GM19035 (cell line): Measurements from ENCODE around the gene NEK7.
"Not testable (repeated sequence)": the region's sequence is repeated elsewhere in the genome, so short reads cannot be mapped to it uniquely, and the experiment has no call there.

Experiments
- ATAC-seq: cut with Tn5 transposase; IDR thresholded peaks from one replicate; pipeline ENCODE4 v1.9.1; 2021; ENCODE audit not compliant: unreplicated experiment

NEK7 gene

DNA sequence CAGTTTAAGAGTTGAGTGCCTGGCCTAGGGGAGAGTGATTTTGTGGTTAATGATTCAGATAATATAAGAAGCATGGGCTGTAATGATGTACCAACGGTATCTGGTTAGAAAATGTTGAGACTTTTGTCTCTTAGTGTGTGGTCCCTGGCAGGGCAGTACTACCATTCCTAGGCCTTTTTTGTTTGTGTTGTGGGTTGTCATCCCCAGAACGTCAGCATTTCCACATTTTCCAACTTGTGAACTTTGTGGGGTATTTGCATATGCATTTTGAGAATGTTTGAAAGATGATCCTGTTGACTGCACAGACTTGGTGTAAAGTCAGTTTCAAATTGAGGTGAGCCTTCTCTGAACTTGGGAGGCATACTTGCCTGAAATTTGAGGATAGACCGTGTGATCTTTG is 11.4 kb downstream of the NEK7 start:
- no peak for ATAC-seq

DNA sequence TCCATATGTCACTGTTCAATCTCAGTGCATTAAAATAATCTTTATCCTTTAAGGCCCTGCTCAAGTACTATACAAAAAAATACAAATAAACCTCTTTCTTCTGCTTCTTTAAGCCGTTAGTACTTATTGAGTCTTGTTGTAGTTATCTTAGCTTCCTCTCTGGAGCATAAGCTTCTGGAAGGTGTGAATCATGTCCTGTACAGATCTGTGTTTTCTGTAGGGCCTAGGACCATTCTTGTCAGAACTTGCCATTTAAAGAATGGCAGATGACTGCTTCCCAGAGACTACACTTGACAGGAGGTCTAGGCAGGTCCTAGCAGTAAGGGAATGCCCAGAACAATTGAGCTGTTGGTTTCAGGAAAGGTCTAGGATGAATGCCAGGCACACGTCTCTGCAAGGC is 12.9 kb downstream of the NEK7 start:
- no peak for ATAC-seq

DNA sequence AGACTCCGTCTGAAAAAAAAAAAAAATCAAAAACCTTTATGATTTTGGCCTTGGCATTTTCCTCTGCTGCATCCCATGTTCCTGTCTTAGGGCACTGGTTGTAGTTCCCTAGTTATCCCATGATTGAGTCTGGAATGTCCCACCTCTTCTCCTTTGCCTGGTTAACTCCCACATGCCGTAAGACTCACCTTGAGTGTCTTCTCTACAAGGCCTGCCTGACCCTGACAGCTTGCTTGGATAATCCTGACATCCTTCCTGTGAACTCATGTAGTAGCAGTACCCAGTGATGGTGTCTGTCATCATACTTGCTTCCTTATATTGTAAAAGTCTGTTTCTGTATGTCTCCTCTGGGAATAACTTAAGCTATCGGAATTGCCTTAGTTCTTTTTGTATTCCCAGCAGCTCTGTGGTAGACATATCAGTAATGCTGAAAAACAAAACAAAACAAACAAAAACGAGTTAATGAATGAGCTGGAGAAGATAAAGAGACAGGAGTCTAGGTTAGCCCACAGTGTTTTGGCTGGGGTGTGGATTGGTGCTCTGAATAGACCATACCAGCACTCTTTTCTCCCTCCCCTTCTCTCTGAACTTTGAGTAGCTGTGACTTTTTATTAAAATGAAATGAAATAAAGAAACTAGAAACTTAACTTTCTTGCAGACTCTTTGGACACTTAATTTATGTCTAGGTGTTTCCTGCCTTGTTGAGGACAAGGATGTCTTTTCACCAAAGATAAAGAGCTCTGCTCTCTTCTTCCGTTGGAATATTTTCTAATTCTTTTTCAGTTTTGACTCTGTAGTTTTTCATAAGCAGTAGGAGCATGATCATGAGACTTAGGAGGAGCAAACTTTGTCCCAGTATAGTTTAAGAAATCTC is 15.1 kb downstream of the NEK7 start:
- no peak for ATAC-seq

DNA sequence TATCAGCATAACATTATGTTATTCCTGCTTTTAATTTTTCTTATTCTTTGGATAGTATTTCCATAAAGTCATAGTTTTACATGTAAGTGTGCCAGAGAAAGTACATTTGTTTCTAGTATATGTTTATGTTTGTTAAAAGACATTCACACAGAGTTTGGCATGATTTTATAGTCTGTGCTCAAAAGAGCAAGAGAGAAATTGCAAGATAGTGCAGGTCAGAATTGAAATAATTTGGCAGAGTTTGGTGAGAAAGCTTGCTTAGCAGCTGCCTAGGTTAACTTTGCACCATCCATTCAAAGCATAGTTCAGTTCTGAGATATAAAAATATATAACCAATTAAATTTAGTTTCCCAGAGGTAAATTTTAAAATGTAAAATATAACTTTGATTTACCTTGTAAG is 17.0 kb downstream of the NEK7 start:
- ATAC-seq, result no peak

DNA sequence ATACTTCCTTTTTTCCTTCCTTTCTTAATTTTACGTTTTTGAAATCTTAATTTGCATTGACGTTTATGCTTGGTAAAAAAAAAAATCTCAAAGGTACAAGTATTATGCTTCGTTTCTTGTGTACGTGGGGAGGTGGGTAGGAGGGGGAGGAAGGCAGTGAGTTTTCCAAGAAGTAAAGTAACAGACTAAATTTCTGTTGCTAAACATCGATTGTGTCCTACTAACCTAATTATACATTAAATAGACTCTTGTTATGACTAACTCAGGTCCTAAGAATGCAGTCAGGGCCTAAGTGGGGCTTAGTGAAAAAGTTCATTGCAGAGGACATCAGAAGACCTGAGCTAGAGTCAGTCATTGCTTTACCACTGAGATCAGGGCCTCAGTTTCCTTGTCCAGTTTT is 17.5 kb downstream of the NEK7 start:
- ATAC-seq, result peak; percentile 53

DNA sequence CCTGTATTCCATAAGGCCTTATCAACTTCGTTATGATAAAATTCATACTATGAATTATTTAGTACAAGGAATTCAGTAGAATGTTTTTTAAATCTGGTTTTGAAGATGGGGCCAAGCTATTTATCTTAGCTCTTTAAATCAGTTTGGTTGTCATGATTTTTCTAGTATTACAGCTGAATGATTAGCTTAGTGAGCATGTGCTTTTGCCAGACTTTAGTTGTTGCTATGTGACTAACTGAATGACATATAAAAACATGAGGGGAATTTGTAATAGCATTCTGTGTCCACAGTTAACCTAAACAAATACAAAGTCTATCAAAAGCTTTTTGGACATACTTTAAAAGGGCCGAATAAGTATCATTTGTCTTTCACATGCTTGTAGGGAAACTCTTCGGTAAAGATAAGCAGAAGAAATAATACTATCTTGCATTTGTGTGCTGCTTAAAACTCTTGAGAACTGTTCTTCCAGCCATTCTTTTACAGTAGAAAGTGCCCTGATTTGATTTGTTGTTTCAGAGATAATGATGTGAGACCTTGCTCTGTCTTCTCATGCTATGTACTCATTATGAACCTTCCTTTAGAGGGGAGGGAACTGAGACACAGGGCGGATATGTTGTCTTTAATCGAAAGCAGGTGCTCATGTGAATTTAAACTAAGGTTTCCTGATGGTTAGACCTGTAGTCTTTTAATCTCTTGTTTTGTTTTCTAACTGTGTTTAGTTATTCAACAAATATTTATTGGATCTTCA is 18.8 kb downstream of the NEK7 start:
- ATAC-seq, result peak; percentile 54

DNA sequence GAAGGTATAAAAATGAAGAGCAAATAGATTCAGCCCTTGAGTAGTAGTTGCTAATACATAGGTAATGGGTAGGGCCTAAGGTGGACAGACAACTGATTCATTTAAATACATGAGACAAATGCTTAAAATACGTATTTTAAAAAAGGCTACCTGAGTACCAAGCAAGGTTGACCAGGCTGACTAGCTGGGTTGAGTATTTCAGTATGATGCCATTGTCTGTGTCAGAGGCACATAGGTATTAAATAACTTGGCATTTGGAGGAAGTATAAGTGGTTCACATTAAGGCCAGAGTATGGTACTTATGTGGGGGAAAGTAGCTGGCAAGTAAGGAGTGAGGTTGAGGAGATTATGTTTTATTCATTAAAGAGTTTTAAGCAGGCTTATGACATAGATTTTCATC is 19.4 kb downstream of the NEK7 start:
- peak; percentile 1 for ATAC-seq

- no peak for ATAC-seq
These were observed 20.7 kb downstream of the NEK7 start for GRCh38 chr1:198177546-198177945.

DNA sequence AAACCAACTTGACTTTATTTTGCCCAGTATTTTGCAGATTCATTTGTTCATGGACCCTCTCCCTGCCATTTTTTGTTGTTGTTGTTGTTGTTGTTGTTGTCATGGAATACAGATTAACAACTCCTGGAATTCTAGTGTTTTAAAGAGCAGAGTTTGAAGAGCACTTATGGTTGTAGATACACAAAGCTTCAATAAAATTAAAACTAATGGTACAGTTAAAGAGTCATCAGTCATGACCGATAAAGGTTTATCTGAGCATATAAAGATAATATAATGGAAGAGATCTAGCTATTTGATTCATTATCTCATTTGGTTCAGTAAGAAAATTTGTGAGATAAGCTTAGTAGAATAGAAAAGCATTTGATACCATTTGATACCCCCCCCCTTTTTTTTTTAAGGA is 21.8 kb downstream of the NEK7 start:
- no peak for ATAC-seq

DNA sequence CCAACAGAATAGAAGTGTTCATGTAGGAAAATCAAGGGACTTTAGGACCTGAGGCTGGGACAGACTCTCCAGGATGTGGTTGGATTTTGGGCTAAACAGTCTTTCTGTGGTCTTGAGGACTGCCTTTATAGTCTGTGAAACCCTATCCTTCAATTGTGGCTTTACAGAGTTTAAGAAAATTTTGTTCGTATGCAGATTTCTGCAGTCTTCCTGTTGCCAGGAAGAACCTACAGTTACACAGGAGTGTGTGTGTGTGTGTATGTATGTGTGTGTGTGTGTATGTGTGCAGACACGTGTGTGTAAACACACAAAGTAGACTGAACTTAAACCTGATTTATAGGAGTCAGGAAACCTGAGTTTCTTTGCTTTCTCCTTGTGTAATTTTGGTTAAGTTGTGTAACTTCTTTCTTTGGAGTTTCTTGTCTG is 22.8 kb downstream of the NEK7 start:
- no peak for ATAC-seq

GRCh38 chr1:198183605-198184004 is 26.8 kb downstream of the NEK7 start:
- no peak for ATAC-seq

DNA sequence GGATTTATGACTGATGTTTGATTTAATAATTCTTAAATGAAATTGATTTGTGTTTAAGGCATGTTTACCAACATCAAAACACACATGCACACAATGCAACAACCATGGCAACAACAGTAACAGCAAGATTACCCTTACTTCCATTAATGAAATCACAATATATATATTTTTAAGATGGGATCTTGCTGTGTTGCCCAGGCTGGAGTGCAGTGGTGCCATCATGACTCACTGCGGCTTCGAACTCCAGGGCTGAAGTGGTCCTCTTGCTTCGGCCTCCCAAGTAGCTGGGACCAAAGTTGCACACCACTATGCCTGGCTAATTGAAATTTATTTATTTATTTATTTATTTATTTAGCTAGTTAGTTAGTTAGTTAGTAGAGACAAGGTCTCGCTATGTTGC is 27.7 kb downstream of the NEK7 start:
- no peak for ATAC-seq

DNA sequence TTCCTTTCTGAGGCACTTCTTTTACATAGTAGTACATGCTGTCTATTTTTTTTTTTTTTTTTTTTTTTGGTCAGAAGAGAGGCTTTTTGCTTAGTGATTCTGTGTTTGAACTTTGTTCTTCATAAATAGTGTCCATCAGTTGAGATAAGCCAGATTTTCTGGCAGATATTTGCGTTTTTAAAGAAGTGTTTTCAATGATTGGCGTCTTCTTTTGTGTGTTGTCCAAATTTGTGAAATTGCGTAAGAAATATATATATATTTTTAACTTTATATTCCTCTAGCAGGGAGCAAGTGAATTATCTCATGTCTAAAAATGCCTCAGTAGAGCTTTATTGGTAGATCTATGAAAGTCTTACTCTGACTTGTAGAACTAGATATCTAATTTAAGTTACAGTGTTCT is 28.3 kb downstream of the NEK7 start:
- no peak for ATAC-seq

GRCh38 chr1:198185759-198186158 is 29.0 kb downstream of the NEK7 start:
- ATAC-seq, result no peak

DNA sequence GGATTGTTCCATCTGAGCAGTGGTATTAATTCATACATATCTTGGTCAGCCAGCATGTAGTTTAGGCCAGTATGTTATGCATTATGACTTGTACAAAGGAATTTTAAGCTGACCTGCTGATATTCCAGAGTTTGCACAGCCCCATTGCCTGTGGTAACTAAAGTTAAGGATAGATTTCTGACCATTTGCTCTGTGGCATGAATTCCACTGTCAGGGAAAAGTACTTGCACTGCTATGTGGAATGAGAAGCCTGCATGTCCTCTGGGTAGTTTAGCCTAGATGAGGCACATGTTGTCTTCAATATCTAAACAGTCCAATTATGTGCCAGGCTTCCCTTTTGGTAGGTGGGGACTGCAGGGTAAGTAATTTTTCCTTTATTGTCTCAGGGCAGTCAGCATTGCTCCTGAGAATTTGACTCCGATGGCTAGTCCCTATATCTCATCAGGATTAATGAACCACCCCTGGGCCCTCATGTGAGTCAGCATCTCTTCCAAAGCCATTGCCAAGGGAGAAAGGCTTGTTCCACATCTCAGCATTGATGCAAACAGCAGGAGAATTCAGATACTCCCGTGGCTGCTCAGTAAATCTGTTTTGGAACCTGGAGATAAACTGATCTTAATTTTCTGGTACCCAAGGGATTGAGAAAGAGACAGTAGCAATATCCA is 30.2 kb downstream of the NEK7 start:
- ATAC-seq, result no peak

DNA sequence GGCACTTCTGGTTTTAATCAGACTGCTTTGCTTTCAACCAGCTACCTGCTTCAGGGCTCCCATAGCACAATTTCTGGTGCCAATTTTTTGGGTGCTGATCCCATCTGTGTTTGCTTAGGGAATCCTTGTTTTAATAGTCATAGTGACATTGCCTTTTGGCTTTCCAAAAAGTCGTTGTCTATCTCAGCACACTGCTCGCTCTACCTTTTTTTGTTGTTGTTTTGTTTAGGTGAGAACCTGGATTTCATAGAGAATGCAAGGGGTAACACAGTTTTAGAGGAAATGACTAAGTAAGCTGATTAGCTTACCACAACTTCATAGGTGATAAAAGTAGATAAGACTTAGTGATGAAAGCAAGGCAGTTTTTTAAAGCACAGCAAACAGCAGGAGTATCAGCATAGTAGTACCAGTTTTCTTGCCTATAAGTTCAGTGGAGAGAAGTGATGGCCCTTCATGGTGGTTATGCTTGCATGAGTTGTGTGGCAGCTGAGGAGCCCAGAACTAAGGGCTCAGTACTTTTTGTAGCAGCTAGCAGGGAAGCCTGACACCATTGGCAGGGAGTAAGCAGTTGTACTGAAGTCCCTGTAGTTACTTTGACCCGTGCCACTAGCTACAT is 31.3 kb downstream of the NEK7 start:
- ATAC-seq, result no peak

DNA sequence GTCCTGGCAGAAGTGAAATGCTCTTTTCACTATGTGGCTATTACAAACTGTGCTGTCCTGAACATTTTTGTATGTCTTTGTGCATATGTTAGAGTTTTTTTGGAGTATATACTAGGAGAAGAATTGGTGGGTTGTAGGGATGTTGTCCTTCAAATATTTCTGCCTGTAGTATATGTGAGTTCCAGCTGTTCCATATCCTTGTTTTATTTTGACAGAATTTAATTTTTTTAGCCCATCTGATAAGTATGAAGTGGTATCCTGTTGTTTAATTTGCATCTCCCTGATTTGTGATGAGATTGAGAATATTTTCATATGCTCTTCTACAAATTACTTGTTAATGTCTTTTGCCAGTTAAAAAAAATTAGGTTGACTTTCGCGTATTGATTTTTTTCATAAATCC is 34.3 kb downstream of the NEK7 start:
- no peak for ATAC-seq

- ATAC-seq, result not testable (repeated sequence)
These were observed 37.1 kb downstream of the NEK7 start for GRCh38 chr1:198193871-198194270.

DNA sequence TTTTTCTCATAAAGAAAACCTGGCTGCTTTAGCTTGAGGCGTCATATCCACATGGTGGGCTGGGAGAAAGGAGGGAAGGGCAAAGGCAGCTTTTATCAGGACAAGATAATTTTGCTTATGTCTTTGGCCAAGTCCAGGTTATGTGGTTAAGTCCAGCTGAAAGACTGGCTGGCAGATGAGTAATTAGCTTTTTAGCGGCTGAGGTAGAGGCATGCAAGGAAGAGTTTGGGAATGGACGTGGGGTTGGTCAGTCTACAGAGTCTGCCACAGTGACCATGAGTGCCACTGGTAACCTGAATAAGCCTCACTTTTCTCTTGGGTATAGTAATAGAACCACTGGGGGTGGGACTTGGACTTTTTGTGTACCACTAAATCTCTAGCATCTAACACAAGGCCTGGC is 39.8 kb downstream of the NEK7 start:
- ATAC-seq, result no peak

DNA sequence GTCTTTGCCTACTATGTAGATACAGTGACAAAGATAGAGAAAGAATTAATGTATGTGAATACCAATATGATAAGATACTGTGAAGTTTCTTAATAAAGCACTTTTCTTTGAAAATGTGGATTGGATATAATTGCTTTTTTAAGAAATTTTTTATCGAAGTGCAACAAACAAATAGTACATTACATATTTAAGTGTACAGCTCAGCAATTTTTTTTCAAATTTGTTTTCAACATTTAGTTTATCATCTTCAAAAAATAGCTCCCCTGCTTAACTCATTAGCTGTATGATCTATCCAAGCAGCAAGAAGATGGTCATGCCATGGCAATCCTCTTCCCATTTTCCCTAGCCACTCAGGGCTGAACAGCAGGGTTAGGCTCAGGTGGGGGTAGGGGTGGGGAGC is 40.5 kb downstream of the NEK7 start:
- ATAC-seq, result no peak

DNA sequence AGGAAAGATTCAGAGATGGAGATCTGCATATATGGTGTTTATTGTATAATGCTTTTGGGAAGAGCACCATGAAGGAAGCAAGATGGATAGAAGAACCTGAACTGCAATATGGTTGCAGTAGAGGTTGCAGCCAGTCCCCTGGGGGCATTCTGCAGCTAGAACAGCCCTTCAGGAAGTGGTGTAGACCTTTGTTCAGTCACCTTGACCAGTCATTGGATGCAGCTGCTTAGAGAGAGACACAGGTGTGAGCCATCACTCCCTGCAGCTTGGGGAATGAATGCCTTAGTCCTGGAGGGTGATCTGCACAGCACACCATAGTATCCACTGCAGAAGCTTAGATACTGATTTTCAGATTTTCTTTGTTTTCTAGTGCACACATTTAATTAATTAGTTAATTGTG is 42.3 kb downstream of the NEK7 start:
- peak; percentile 49 for ATAC-seq
